GM12878 (cell line): ENCODE measurements around the gene UBR2.

ENCODE experiments used
- RAD21 ChIP-seq: IDR thresholded peaks from 2 replicates; pipeline ENCODE4 v1.6.1; 2011; ENCODE audit warnings: mild to moderate bottlenecking, low read depth, low read length, moderate library complexity; ENCODE audit not compliant: insufficient read depth
- RCOR1 ChIP-seq: conservative IDR thresholded peaks from 2 replicates; pipeline ENCODE4 v1.6.1; 2012; ENCODE audit warnings: low read depth, low read length, improper control_type of control experiment
- TF ChIP-seq, protein P1 (sequence below), 3 experiments: IDR thresholded peaks in 2 of 3; conservative IDR thresholded peaks in 1 of 3; 2 replicates each; pipeline ENCODE4 v1.5.1; 2011; ENCODE audit warnings: low read depth in 3 of 3, low read length in 3 of 3, mild to moderate bottlenecking in 3 of 3, control low read depth in 2 of 3, moderate library complexity in 2 of 3, inconsistent platforms in 1 of 3, mixed read lengths in 1 of 3; ENCODE audit not compliant: control insufficient read depth in 2 of 3, insufficient read depth in 1 of 3; ENCODE audit errors: extremely low read depth in 1 of 3

DNA sequence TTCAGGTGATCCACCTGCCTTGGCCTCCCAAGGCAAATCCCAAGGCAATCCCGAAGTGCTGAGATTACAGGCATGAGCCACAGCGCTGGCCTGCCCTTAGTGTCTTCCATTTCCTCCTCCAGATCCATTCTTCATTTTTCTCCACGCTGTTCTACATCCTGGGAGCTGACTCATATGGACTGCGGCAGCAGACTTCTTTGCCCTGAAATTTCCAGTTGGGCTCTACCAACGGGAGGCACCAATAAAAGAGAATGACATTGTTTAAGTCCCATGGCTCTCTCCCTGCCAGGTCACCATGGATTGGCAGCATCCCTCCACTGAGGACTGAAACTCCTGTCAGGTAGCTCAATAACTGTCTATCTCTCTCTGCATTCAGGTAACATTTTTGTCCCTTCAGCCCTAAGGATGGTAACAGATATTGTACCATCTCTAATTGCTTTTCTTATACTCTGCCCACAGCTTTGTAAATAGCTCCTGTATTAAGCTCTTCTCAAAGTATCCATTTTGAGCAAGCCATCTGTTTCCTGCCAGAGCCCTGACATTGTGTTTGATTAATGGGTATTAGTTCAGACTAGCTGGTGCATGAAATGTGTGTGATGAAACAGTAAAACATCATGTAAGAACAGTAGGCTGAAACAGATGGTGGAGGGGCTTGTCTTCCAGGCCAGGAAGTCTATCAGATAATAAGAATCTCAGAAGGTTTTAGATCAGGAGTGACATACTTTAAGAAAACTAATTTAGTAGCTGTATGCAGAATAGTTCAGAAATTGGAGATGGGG is 178.5 kb downstream of the UBR2 start:
- TF ChIP-seq RCOR1: no peak
- TF ChIP-seq, protein P1, sequence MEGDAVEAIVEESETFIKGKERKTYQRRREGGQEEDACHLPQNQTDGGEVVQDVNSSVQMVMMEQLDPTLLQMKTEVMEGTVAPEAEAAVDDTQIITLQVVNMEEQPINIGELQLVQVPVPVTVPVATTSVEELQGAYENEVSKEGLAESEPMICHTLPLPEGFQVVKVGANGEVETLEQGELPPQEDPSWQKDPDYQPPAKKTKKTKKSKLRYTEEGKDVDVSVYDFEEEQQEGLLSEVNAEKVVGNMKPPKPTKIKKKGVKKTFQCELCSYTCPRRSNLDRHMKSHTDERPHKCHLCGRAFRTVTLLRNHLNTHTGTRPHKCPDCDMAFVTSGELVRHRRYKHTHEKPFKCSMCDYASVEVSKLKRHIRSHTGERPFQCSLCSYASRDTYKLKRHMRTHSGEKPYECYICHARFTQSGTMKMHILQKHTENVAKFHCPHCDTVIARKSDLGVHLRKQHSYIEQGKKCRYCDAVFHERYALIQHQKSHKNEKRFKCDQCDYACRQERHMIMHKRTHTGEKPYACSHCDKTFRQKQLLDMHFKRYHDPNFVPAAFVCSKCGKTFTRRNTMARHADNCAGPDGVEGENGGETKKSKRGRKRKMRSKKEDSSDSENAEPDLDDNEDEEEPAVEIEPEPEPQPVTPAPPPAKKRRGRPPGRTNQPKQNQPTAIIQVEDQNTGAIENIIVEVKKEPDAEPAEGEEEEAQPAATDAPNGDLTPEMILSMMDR (IDR thresholded peaks at IDR 0.05 in 2 of 3, conservative IDR thresholded peaks at IDR 0.05 in 1 of 3; ENCODE audit: control insufficient read depth in 2 of 3, extremely low read depth in 1 of 3, insufficient read depth in 1 of 3, low read depth in 3 of 3, low read length in 3 of 3): no peak
- no peak for TF ChIP-seq RAD21
